Cardiac fibroblast (primary cell): ENCODE data around the gene BPIFB2.

Experiments used
- DNase-seq, 2 donors: peaks; one replicate each; pipeline versions ENCODE4 v3.0.0 to v3.0.0-alpha.2; 2010; ENCODE audit warnings: low read depth in 2 of 2
- H3K4me3 ChIP-seq, 2 donors: replicated peaks in 1 of 2; 1 replicate in 1 of 2; 2 replicates in 1 of 2; pipeline ENCODE4 v1.5.1; 2011; ENCODE audit warnings: low read depth in 2 of 2, low read length in 2 of 2, mild to moderate bottlenecking in 2 of 2, moderate library complexity in 1 of 2
- TF ChIP-seq, protein P1 (sequence below): IDR thresholded peaks from one replicate; pipeline ENCODE4 v1.5.1; 2011; ENCODE audit warnings: low read depth, mild to moderate bottlenecking, low read length, inconsistent platforms

BPIFB2 gene

DNA sequence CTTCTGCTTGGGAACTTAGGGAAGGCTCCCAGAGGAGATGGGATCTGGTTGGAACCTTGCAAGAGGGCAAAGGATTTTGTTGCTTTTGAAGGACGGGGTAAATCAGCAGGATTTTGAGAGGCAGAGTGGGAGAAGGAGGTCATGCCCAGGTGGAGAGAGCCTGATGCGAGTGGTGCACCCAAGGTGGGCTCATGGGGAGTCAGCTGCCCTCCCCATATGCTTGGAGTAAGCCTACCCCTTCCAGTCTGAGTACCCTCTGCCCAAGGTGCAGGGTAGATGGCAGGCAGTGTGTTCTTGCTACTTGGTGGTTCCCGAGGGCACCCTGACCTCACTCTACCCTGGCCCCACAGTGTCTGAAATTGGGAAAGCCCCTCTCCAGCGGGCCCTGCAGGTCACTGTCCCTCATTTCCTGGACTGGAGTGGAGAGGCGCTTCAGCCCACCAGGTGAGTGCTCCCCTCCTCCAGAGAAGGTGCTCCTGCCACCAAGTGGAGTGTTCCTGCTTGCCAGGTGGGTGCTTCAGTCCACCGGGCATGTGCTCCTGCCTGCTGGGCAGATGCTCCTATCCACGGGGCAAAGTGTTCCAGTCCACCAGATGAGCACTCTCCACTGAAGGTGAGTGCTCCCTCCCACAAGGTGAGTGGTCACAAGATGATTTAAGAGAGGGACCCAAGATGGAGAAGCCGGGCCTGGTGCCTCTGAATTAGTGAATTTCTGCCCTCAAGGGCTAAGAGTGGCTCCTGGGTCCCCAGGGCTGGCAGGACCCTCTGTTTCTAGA is 3.4 kb downstream of the BPIFB2 start:
- no peak overlapping the region for H3K4me3 ChIP-seq
- TF ChIP-seq, protein P1, sequence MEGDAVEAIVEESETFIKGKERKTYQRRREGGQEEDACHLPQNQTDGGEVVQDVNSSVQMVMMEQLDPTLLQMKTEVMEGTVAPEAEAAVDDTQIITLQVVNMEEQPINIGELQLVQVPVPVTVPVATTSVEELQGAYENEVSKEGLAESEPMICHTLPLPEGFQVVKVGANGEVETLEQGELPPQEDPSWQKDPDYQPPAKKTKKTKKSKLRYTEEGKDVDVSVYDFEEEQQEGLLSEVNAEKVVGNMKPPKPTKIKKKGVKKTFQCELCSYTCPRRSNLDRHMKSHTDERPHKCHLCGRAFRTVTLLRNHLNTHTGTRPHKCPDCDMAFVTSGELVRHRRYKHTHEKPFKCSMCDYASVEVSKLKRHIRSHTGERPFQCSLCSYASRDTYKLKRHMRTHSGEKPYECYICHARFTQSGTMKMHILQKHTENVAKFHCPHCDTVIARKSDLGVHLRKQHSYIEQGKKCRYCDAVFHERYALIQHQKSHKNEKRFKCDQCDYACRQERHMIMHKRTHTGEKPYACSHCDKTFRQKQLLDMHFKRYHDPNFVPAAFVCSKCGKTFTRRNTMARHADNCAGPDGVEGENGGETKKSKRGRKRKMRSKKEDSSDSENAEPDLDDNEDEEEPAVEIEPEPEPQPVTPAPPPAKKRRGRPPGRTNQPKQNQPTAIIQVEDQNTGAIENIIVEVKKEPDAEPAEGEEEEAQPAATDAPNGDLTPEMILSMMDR, result no peak
- no peak for DNase-seq

DNA sequence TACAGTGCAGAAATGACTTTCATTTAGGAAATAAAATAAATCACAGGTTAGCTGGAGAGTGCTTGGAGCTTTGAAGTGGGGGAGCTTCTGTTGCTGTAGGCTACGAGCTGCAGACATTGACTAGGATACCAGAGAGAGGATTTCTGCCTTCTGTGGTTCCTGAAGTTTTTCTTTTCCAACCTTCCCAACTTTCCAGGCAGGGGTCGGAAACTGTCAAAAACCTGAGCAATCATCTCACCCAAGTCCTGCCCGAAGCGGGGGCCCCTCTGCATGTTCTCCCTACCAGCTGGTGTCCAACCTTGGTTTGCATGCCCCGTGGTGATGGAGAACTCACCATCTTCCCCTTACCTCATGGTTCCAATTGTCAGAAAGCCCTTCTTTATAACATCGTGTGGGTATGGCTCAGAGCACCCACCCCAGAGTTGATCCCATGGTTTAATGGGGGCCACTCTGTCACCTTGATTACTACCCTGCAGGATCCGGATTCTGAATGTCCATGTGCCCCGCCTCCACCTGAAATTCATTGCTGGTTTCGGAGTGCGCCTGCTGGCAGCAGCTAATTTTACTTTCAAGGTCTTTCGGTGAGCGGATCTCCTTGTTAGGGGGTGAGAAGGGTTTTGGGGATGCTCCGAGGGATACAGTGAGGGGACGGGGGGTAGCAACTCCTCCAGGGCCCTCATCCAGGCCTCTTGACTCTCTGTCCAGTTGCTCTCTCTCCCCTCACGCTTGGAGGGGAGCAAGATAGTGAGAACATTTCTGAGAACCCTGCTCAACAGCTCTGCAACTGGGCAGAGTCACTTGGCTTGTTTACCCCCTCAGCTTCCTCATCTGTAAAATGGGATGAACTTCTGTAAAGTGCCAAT is 5.1 kb downstream of the BPIFB2 start:
- TF ChIP-seq, protein P1, result no peak
- DNase-seq, result no peak
- H3K4me3 ChIP-seq, result no peak overlapping the region

DNA sequence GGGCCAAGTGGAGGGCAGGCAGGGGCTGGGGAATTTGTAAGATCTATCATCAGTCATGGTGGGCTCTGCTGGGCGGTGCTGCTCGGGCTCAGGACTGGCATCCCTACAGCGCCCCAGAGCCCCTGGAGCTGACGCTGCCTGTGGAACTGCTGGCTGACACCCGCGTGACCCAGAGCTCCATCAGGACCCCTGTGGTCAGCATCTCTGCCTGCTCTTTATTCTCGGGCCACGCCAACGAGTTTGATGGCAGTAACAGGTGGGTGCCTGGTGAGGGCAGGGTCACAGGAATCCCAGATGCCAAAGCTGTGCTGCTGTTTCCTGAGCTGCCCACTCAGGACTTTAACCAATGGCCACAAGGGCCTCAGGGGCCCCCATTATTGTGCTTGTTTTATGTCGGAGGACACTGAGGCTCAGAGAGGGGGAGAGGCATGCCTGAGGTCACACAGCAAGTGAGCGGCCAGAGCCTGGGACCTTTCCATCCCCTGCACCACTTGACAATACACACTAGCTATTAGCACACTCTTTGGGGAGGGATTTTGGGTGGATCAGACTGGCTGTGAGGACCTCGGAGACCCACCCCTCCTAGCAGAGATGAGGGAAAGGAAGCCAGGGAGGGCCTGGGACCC is 6.3 kb downstream of the BPIFB2 start:
- TF ChIP-seq, protein P1, result no peak
- no peak overlapping the region for H3K4me3 ChIP-seq
- no peak for DNase-seq

DNA sequence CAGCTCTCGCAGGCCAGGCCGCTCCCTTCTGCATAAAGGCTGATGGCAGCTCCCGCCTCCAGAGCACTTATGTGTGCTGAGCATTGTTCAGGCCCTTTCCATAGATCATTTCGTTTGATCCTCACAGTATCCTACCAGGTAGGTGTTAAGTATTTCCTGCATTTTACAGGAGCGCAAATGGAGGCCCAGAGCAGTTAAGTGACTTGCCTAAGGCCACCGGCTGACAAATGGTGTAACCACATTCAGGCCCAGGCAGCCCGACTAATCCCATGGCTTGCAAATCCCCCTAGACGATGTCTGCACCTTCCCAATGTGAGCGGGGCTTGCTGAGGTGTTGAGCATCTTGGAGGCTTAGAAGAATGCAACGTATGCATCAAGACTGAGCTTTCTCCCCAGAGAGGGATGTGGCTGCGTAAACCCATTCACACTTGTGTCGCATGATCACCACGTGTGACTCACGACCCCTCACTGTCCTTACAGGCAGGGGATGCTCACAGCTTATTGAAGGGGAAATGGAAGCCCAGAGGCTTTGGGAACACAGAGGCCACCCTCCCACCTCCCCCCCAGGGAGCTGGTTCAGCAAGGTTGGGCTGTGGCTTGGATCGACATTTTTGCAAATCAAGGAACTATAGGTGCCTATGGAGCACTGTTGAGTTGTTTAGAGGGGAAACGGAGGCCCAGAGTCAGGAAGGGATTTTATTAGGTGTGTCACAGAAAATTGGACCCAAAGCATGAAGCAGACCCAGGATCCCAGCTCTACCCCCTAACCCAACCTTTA is 7.0 kb downstream of the BPIFB2 start:
- no peak overlapping the region for H3K4me3 ChIP-seq
- DNase-seq, result no peak
- TF ChIP-seq, protein P1, result no peak

DNA sequence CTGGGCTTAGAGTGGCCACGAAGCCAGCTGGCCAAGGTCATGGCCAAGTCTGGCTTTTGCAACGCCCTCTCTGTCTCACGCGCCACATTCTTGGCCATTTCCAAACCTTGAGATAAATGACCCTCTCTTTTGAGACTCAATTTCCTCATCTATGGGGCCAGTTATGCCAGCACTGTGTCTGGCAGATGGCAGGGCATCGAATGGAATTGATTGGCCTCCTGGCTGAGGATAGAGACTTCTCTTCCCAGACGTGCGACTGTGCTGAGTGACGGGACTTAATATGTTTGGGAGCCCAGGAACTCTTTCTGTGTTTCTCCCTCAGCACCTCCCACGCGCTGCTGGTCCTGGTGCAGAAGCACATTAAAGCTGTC is 7.6 kb downstream of the BPIFB2 start:
- TF ChIP-seq, protein P1, result no peak
- H3K4me3 ChIP-seq, result no peak overlapping the region
- no peak for DNase-seq

DNA sequence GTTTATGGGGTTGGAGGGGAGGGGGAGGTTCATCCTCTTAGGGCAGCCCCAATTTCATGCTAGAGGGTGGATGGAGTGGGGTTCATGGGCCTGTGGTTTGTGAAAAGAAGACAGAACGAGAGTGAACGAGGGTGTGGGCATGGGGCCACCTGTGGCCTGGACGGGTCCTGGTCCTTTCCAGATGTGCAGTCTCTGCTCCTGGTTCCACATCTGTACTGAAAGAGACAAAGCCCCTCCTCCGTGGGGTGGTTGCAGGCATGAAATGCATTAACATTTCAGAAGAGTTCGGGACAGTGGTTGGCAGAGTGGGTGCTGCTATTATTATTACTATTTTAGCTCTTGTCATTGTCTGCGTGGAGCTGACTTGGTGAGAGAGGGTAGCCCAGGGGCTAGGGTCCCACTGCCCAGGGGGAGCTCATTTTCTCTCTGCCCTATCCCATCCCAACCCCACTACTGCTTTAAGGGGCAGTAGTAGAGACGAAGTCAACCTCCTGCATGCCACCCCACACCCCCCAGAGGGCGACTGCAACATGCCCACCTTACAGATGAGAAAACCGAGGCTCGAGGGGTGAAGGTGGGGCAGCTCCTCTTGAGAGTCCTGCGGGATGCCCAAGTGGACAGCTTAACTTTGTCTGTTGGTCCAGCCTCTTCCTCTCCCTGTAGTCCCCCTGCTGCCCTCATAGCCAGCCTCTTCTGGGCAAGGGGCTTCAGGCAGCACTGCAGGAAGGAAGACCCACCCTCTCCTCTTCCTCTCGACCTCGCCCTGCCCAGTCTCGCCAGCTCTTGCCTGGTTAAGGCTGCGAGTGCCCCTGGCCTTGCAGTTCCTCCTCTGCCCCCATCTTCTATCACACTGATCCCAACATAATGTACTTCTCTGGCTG is 8.4 kb downstream of the BPIFB2 start:
- TF ChIP-seq, protein P1, result no peak
- DNase-seq, result no peak

More for the DNA sequence above, 8.4 kb downstream of the BPIFB2 start:
- no peak overlapping the region for H3K4me3 ChIP-seq
